ENCODE measurements around the gene SHCBP1L.

SHCBP1L gene

DNA sequence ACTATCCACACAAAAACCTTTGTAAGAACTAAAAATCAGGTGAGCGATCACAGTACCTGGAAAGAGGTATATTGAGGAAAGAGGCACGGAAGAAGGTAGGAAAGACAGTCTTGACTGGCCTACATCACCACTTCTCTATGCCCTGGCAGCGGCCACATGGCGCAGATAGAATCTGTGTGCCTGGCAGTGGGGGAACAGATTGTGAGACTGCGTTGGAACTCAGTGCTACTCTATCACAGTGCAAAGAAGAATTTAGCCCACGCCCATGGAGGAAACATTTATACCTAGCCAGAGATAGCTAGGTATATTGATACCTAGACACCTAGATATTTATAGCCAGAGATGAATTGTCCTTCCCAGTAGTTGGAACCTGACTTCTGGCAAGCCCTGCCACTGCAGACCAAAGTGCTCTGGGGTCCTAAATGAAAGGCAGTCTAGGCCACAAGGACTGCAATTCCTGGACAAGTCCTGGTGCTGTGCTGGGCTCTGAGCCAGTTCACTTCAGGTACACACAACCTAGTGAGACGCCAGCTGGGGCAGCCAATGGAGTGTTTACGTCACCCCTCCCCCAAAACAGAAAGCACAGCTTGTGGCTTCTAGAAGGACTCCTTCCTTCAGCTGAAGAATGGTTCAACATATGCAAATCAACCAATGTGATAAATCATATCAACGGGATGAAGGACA is 61.9 kb downstream of the SHCBP1L start:
- DNase-seq (ENCODE audit: low read depth in 2 of 2), result no peak

DNA sequence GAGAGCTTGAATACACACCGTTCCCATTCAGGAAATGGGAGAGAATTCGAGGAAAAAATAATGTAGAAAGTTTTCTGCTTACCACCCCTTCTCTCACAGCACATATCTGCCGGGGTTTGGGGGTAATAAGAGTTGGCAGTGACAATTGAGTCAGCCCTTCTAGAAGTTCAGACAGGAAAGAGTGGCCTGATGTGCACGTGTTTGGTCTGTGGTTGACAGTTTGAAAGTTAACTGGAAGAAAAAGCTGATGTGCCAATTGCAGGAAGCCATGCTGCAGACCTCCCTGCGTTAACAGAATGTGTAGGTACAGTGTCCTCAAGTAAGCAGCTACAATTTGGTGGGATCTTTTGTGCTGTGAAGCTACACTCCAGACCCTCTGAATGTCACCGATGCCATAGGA is 63.0 kb downstream of the SHCBP1L start:
- DNase-seq (ENCODE audit: low read depth in 2 of 2), result peak in 1 of 2 donors; percentile 4

DNA sequence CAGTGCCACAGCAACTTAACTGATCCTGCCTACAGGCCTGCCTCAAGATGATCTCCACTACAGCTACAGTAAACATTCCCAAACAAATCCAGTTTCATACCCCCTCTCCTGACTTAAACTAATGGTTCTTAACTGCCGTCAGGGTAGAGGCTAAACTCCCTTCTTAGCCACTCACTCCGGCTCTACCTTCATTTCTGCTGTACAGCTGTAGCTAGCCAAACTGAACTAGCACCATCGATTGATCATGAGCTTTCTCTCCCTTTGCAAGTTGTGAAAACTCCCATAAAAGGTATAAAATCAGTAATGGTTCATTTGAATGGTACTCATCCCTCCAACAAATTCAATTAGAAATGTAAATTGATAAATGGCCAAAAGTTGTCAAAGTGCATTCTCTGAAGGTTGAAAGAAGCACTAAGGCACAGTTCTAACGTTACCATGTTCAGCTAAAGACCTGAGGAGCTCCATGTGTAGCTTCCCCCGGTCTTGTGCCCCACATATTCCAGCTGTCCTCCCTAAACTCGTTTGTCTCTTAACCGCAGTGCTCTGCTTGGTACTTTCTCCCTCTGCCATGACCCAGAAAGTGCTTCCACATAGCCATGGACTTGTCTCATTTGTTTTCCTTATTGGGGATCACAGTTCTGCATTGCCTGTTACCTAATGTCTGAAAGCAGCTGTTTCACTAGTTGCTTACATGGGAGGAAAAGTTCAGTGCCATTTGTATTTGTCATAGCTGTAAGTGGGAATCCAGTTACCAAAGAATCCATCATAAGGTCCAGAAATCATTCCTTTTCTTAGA is 64.0 kb downstream of the SHCBP1L start:
- no peak for DNase-seq (ENCODE audit: low read depth in 2 of 2)

DNA sequence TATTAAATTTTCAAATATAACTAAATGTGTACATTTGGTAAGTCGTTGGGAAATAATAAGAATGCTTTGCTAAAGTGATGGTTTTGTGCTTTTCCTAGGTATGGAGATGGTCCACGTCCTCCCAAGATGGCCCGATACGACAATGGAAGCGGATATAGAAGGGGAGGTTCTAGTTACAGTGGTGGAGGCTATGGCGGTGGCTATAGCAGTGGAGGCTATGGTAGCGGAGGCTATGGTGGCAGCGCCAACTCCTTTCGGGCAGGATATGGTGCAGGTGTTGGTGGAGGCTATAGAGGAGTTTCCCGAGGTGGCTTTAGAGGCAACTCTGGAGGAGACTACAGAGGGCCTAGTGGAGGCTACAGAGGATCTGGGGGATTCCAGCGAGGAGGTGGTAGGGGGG is 66.0 kb downstream of the SHCBP1L start:
- no peak for DNase-seq (ENCODE audit: low read depth in 2 of 2)

DNA sequence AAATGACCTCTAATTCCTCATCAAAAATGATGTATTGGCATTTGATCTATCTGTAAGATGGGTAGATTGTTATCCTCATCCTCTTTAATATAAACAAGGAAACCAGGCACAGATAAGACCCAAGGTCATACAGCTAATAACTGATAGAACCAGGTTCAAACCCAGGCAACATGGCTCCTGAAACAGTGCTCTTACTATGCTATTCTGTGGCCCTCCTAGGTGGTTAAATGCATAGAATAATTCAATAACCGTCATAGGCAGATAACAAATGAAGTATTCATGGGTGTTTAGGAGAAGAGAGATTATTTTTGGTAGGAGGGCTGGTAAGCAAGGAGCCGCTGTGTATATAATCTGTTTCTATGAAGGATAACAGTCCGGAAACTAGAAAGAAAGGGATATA is 67.4 kb downstream of the SHCBP1L start:
- no peak for DNase-seq (ENCODE audit: low read depth in 2 of 2)

DNA sequence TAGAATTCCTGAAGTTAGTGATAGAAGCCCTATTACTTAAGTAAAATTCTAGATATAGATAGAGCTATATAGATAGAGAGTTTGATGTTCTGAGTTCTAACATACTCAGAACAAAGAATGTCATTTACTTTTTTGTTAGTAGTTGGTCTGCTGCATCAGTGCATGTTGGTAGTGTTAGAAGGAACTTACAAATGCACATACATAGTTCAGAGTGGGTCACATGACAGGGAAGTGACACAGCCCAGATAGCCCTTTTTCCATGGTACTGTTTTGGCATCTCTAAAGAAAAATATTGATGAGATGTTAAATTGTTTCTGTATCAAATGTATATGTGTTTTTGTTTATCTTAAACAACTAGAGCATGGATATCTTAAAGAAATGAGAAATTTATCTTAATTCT is 68.1 kb downstream of the SHCBP1L start:
- DNase-seq (ENCODE audit: low read depth in 2 of 2), result no peak

DNA sequence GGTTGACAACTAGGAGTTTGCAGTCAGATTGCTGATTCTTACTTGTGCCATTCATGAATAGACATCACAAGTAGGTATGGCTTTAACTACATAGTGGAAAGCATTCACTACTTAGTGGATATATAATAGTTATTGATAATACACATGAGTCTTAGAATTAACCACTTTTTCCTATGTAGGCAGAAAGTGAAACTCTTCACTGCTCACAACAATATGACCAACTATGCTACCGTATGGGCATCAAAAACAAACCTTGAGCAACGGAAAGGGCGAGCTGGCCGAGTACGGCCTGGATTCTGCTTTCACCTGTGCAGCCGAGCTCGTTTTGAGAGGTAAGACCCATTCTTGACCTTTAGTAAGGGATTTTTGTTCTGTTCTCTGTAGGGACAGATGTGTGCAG is 75.1 kb downstream of the SHCBP1L start:
- DNase-seq (ENCODE audit: low read depth in 2 of 2), result no peak

DNA sequence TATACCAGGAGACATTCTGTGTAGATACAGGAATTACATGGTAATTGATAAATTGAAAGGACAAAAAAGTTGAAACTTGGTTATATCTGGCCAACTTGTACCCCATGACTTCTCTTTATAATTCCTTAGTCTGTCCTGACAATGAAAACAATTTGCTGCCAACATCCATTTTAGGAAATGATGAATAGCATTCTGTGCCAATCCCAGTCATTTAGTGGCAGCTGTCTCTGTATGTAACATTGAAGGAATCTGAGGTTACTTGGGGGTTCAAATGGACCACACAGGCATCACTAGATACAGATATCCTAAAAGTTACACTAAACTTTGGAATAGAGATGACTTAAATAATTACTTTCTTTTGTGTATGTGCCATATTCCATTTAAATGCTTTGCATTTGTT is 75.6 kb downstream of the SHCBP1L start:
- no peak for DNase-seq (ENCODE audit: low read depth in 2 of 2)

DNA sequence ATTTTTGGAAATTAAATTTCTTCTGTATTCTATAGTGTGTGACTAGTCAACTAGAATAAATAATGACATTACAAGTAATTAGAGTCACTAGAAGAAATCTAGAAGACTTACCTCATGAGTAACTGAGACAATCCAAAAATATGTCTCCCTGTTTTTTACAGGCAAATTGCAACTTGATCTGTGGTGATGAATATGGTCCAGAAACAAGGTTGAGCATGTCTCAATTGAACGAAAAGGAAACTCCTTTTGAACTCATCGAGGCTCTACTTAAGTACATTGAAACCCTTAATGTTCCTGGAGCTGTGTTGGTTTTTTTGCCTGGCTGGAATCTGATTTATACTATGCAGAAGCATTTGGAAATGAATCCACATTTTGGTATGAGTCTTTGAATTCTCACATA is 77.1 kb downstream of the SHCBP1L start:
- no peak for DNase-seq (ENCODE audit: low read depth in 2 of 2)

DNA sequence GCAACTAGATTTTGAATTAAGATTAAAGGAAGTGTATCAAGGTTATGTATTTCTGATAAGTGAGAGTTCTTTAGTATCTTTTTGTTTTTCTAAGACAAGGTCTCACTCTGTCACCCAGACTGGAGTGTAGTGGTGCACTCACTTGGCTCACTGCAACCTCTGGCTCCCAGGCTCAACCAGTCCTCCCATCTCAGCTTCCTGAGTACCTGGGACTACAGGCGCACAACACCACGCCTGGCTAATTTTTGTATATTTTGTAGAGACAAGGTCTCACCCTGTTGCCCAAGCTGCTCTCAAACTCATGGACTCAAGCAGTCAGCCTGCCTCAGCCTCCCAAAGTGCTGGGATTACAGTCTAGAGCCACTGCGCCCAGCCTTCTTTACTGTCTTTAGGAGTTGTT is 80.1 kb downstream of the SHCBP1L start:
- DNase-seq (ENCODE audit: low read depth in 2 of 2), result no peak

DNA sequence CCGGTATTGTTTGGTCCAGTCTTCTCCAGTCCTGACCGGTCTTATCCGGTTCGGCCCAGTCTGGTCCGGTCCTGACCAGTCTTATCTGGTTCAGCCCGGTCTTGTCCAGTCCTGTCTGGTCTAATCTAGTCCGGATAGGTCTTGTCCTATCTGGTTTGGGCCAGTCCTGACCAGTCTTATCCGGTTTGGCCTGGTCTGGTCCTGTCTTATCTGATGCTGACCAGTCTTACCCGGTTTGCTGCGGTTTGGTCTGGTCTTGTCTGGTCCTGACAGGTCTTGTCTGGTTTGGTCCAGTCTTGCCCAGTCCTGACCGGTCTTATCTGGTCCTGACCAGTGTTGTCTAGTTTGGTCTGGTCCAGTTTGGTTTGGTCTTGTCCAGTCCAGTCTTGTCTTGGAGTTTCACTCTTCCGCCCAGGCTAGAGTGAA is 83.7 kb downstream of the SHCBP1L start:
- DNase-seq (ENCODE audit: low read depth in 2 of 2), result no peak

DNA sequence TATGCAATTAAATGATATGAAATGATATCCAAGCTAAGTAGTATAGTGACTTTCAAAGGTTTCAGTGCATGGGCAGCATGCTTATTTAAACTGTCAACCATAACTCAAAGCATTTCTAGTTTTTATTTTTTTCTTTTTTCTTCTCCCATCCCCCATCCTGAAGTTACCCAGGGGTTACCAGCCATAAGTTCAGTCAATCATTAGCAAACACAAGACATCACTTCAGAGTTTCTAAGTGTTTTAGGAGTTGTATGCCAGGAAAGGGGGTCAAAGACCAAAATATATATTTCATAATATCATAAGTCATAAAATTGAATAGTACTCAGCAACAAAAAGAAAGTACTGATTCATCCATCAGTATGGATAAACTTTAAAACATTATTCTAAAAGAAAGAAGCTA is 85.1 kb downstream of the SHCBP1L start:
- no peak for DNase-seq (ENCODE audit: low read depth in 2 of 2)

DNA sequence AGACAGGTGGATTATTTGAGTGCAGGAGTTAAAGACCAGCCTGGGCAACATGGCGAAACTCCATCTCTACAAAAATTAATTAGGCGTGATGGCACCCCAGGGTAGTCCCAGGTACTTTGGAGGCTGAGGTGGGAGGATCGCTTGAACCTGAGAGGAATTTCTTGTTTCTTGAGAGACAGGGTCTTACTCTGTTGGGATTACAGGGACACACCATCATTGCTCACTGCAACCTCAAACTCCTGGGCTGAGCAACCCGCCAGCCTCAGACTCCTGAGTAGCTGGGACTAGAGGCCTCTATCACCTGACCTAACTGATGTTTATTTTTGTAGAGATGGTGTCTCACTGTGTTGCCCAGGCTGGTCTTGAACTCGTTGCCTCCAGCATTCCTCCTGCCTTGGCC is 89.0 kb downstream of the SHCBP1L start:
- no peak for DNase-seq (ENCODE audit: low read depth in 2 of 2)

DNA sequence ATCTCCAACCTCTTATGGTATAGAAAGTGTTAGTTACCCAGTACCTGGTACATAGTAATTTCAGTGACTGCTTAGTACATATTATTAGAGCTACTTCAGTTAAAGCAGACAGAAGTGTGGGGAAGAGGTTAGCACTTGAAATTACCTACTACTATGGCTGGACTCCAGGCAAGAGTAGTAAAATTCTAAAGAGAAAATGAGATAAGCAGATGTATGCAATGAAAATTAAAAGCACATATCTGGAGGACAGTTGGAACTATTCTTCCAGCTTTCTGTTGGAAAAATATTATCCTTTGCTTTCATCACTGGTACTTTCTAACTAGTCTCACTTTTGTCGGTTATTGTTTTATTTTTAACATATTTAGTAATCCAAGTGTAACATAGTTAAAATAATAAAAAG is 90.1 kb downstream of the SHCBP1L start:
- DNase-seq (ENCODE audit: low read depth in 2 of 2), result no peak

DNA sequence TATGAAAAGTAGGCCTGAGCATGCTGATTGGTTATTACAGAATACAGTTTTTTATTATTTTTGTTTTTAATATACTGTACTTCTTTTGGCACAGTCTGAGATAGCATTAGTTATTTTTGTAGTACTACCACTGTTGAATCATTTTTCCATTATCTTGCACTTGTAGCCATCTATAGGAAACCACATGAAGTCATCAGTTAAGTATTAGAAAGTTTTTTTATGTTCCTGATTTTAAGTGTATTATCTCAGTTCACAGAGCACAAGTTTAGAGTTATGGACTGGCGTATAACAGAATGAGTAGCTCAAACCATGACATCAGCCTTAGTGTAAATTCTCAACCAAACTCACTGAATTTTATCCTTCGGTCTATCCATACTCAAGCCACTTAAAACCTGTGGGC is 91.0 kb downstream of the SHCBP1L start:
- no peak for DNase-seq (ENCODE audit: low read depth in 2 of 2)

DNA sequence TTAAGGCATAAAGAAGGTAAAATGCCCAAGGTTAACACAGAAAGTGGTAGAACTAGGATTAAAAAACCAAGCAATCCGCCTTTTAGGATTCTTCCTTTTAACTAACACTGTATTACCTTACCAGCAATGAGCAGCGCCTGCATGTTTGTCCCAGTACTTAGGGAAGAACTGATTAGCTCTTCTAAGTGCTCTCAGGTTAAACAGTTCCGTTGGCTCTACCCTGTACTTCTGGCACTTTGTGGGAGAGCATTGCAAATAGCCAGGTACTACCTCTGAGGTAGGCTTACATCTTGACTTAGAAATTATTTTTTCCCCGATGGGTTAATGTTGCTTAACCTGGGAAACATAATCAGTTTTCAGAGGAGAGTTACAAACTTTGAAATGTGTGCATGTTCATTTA is 92.3 kb downstream of the SHCBP1L start:
- DNase-seq (ENCODE audit: low read depth in 2 of 2), result no peak

DNA sequence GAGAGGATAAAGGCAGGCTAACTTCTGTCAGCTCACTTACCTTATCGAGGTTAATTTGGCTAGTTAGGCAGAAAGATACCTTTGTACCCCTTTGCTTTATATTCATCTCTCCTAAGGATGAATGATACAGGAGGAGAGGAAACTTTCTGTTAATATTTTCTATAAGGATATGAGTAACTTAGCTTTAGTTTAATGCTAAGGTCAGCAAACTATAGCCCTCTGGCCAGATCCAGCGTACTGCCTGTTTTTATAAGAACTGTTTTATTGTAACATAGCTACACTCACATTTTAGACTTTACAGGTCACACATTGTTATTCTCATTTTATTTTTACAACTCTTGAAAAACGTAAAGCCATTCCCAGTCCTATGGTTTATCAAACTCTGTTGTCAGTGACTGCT is 95.8 kb downstream of the SHCBP1L start:
- DNase-seq (ENCODE audit: low read depth in 2 of 2), result no peak

DNA sequence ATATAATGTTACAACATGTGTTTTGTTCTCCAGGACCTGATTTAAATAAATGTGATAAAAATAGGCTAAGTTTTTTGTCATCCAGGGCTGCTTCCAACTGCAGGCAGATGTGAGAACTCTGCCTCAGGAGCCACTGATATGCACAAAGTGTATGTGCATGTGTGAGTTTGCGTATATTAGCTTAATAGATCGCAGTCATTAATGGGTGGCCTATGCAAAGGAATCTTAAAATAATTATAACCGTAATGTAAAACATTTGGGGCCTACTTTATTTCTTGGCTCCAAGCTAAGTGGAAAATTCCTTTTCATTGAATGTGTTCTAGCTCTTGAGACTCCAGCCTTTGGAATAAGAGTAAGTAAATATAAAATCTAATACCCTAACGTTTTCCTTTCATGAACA is 97.1 kb downstream of the SHCBP1L start:
- no peak for DNase-seq (ENCODE audit: low read depth in 2 of 2)

DNA sequence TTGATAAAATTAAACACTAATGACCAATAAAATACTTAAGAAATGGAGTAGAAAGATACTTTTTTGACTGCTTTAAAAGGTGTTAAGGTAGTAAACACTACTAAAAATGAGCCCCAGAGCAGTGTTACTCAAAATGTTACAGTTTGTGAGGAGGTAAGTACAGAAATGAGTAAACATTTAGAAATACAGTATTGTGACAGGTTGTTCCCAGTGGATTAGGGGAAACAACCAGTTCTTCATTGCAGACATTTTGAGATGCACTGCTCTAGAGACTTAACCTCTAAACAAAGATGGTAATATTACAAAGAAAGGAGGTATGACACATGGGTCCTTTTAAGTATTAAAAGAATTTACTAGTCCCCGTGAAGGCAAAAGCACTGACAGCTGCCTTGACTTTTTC is 101.1 kb downstream of the SHCBP1L start:
- DNase-seq (ENCODE audit: low read depth in 2 of 2), result no peak

DNA sequence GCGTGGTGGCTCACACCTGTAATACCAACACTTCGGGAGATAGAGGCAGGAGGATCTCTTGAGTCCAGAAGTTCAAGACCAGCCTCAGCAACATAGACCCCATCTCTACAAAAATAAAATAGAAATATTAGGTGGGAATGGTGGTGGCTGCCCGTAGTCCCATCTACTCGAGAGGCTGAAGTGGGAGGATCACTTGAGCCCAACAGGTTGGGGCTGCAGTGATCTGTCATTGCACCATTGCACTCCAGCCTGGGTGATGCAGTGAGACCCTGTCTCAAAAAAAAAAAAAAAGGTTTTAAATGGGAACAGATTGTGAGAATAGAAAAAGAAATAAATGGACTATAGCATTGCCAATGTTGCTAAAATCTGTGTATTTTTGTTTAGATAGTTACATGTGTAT is 102.6 kb downstream of the SHCBP1L start:
- no peak for DNase-seq (ENCODE audit: low read depth in 2 of 2)

Measured in stimulated activated CD8-positive, alpha-beta memory T cell treated with anti-CD3 and anti-CD28 coated beads, Interleukin-7, amount 100 ng/mL, for 1 hour (primary cell).